K562 treated with DMSO at 1 percent for 4 hours (cell line): ENCODE measurements around the gene CAST. TPM values are rescaled to one million over a fixed set of nuclear protein-coding genes. Genes with fewer than 3 reads are reported as not detected.

ENCODE experiments used
- total RNA-seq: library from RNA; unstranded; fragments of 300-600 nt; gene quantifications from 2 replicates; pipeline ENCODE4 v1.2.3, GENCODE V29; 2022; ENCODE audit not compliant: insufficient read depth

Gene CAST
- total RNA-seq, result 40.8 and 50.5 TPM in 2 replicates

GRCh38 chr5:96661855-96662724 lies at the start of gene CAST:
Gene CAST (plus strand): TSS chr5:96662376. CDS start chr5:96662423, 47 bp downstream.

Other genes with a start within 250 kb of the CAST start
- not detected in 2 replicates for gene PCSK1, start 229.1 kb upstream of the CAST start, total RNA-seq
- 34.6 and 37.5 TPM in 2 replicates for gene ERAP1, start 145.6 kb downstream of the CAST start, total RNA-seq
- 0.85 and 1.5 TPM in 2 replicates for gene ERAP2, start 214.1 kb downstream of the CAST start, total RNA-seq